Caco-2 (cell line): Measurements from ENCODE around the gene PGAP3. TPM values are rescaled to one million over a fixed set of nuclear protein-coding genes. Genes with fewer than 3 reads are reported as not detected.

Experiments used
- BruUV-seq: library from RNA; stranded (reverse); fragments of 400-500 nt; replicated peaks from 2 replicates; lab custom pipeline; 2021; lab: Mats Ljungman, UMichigan
- CTCF ChIA-PET: fragments of 300-600 bp; sonication (Branson Sonifier 250); formaldehyde crosslinking; loops from one replicate; lab custom pipeline; 2022; ENCODE audit warnings: antibody characterized with exemption; lab: Charles Lee
- POLR2A ChIA-PET: fragments of 300-600 bp; sonication (Branson Sonifier 250); formaldehyde crosslinking; loops from one replicate; lab custom pipeline; 2022; ENCODE audit warnings: antibody characterized with exemption; lab: Charles Lee
- DNase-seq, 2 experiments: peaks; one replicate each; pipeline versions ENCODE4 v3.0.0 to v3.0.0-alpha.2; 2020 to 2022
- H3K27me3 ChIP-seq: replicated peaks from 2 replicates; pipeline ENCODE4 v1.6.0; 2011; ENCODE audit warnings: low read length; ENCODE audit not compliant: control insufficient read depth, insufficient read depth
- H3K36me3 ChIP-seq: 2 replicates; pipeline ENCODE4 v1.5.1; 2011; ENCODE audit warnings: low read length; ENCODE audit not compliant: control insufficient read depth, insufficient read depth
- H3K4me1 ChIP-seq: fragments of 250-450 bp; sonication (Bioruptor Pico); 2 replicates; pipeline ENCODE4 v1.5.1; 2020; ENCODE audit warnings: mild to moderate bottlenecking
- H3K4me3 ChIP-seq: 2 replicates; pipeline ENCODE4 v1.5.1; 2011; ENCODE audit warnings: low read depth, mild to moderate bottlenecking, control low read depth, low read length
- H3K9me3 ChIP-seq: fragments of 250-450 bp; sonication (Bioruptor Pico); 2 replicates; pipeline ENCODE4 v1.5.1; 2020; ENCODE audit warnings: mild to moderate bottlenecking, moderate library complexity
- H3K27ac Mint-ChIP-seq: one replicate; pipeline ENCODE4 v1.8.0; 2022; ENCODE audit warnings: mixed read lengths; ENCODE audit not compliant: unreplicated experiment
- H3K27me3 Mint-ChIP-seq: one replicate; pipeline ENCODE4 v1.8.0; 2022; ENCODE audit warnings: mixed read lengths; ENCODE audit not compliant: insufficient read depth, unreplicated experiment
- H3K36me3 Mint-ChIP-seq: one replicate; pipeline ENCODE4 v1.8.0; 2022; ENCODE audit warnings: mild to moderate bottlenecking, mixed read lengths; ENCODE audit not compliant: insufficient read depth, unreplicated experiment
- H3K4me1 Mint-ChIP-seq: one replicate; pipeline ENCODE4 v1.8.0; 2022; ENCODE audit warnings: low read depth, mixed read lengths; ENCODE audit not compliant: unreplicated experiment
- H3K4me3 Mint-ChIP-seq: one replicate; pipeline ENCODE4 v1.8.0; 2022; ENCODE audit warnings: mild to moderate bottlenecking, moderate library complexity, mixed read lengths; ENCODE audit not compliant: unreplicated experiment
- H3K9me3 Mint-ChIP-seq: one replicate; pipeline ENCODE4 v1.8.0; 2022; ENCODE audit warnings: mixed read lengths; ENCODE audit not compliant: unreplicated experiment
- intact Hi-C: fragments of 100-400 bp; cut with micrococcal nuclease; formaldehyde crosslinking; loops from one replicate; pipeline ENCODE4 v1.10.0; 2022; ENCODE audit not compliant: unreplicated experiment
- total RNA-seq: library from RNA; stranded (reverse); gene quantifications from 2 replicates; pipeline ENCODE4 v1.2.3, GENCODE V29; 2022
- TF ChIP-seq, protein P1 (sequence below), 2 experiments: fragments of 200-600 bp in 1 of 2; IDR thresholded peaks; 1 replicate in 1 of 2; 2 replicates in 1 of 2; pipeline versions ENCODE4 v1.5.1 to v1.8.0; 2011 to 2022; ENCODE audit warnings: antibody characterized with exemption in 1 of 2, control low read depth in 1 of 2, inconsistent platforms in 1 of 2, low read depth in 1 of 2, low read length in 1 of 2, mild to moderate bottlenecking in 1 of 2, moderate library complexity in 1 of 2; ENCODE audit not compliant: insufficient read depth in 1 of 2, severe bottlenecking in 1 of 2, unreplicated experiment in 1 of 2

The PGAP3 gene
- total RNA-seq, 1 experiment from 2014 or later: 14.7 TPM

GRCh38 chr17:39653662-39654331 lies 34.1 kb downstream of the PGAP3 start:
- TF ChIP-seq, protein P1, sequence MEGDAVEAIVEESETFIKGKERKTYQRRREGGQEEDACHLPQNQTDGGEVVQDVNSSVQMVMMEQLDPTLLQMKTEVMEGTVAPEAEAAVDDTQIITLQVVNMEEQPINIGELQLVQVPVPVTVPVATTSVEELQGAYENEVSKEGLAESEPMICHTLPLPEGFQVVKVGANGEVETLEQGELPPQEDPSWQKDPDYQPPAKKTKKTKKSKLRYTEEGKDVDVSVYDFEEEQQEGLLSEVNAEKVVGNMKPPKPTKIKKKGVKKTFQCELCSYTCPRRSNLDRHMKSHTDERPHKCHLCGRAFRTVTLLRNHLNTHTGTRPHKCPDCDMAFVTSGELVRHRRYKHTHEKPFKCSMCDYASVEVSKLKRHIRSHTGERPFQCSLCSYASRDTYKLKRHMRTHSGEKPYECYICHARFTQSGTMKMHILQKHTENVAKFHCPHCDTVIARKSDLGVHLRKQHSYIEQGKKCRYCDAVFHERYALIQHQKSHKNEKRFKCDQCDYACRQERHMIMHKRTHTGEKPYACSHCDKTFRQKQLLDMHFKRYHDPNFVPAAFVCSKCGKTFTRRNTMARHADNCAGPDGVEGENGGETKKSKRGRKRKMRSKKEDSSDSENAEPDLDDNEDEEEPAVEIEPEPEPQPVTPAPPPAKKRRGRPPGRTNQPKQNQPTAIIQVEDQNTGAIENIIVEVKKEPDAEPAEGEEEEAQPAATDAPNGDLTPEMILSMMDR (IDR thresholded peaks at IDR 0.05; ENCODE audit: insufficient read depth in 1 of 2, low read depth in 1 of 2, low read length in 1 of 2, severe bottlenecking in 1 of 2, unreplicated experiment in 1 of 2): peak; percentile 76 to 81
- H3K9me3 ChIP-seq: no peaks in the 10 kb centered on the region
- no peak overlapping the region for H3K4me3 Mint-ChIP-seq
- ChIA-PET POLR2A (no interaction called here), CTCF (interaction anchor here (0.9 to 3.6 kb wide), 10 partner anchors 10 to 77 kb away, joined by 4 to 22 read pairs (median 5); partner anchors contain the start of genes MIEN1, PNMT, STARD3 and TCAP)
- no peaks in the 10 kb centered on the region for H3K9me3 Mint-ChIP-seq
- intact Hi-C loops: no loop called here
- H3K36me3 Mint-ChIP-seq: peaks cover 19% of the 10 kb centered on the region
- no peaks in the 10 kb centered on the region for H3K27me3 Mint-ChIP-seq
- peaks cover 2% of the 10 kb centered on the region; the same call in 1 of the 2 replicates for H3K36me3 ChIP-seq
- peak in 1 of 2 experiments; percentile 69 for DNase-seq
- peaks cover 18% of the 10 kb centered on the region for H3K4me1 Mint-ChIP-seq
- H3K4me1 ChIP-seq: peaks cover 19% of the 10 kb centered on the region
- BruUV-seq: no TSS peak
- no peak overlapping the region for H3K27ac Mint-ChIP-seq
- H3K4me3 ChIP-seq: no peak overlapping the region
- no peaks in the 10 kb centered on the region for H3K27me3 ChIP-seq

DNA sequence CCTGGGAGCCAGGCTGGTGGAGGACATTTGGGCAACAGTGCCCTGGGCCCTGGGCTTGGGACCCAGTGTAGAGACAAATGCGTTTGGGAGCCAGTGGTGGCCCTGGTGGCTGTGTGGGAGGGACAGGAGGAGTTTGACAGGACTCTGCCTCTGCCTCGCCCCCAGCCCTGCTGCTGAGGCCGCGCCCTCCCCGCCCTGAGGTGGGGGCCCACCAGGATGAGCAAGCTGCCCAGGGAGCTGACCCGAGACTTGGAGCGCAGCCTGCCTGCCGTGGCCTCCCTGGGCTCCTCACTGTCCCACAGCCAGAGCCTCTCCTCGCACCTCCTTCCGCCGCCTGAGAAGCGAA lies 34.6 kb downstream of the PGAP3 start:
- Histone ChIP-seq H3K4me3 (no peak overlapping the region), H3K36me3 (peaks cover 2% of the 10 kb centered on the region; the same call in 1 of the 2 replicates), H3K27me3 (no peaks in the 10 kb centered on the region), H3K9me3 (no peaks in the 10 kb centered on the region), H3K4me1 (peaks cover 19% of the 10 kb centered on the region)
- H3K27me3 Mint-ChIP-seq: no peaks in the 10 kb centered on the region
- no peak for DNase-seq
- BruUV-seq: no TSS peak
- intact Hi-C loops: no loop called here
- no peak overlapping the region for H3K4me3 Mint-ChIP-seq
- no peaks in the 10 kb centered on the region for H3K9me3 Mint-ChIP-seq
- H3K27ac Mint-ChIP-seq: no peak overlapping the region
- peaks cover 18% of the 10 kb centered on the region for H3K4me1 Mint-ChIP-seq
- TF ChIP-seq, protein P1 (IDR thresholded peaks at IDR 0.05; ENCODE audit: insufficient read depth in 1 of 2, low read depth in 1 of 2, low read length in 1 of 2, severe bottlenecking in 1 of 2, unreplicated experiment in 1 of 2): no peak
- CTCF ChIA-PET: interaction anchor here (0.6 to 3.6 kb wide), 10 partner anchors 10 to 113 kb away, joined by 3 to 22 read pairs (median 5); partner anchors contain the start of genes MIEN1, PNMT, STARD3 and TCAP
- POLR2A ChIA-PET: no interaction called here
- peaks cover 19% of the 10 kb centered on the region for H3K36me3 Mint-ChIP-seq

GRCh38 chr17:39652587-39653315 lies 35.1 kb downstream of the PGAP3 start:
- H3K4me1 ChIP-seq: peaks cover 19% of the 10 kb centered on the region
- Mint-ChIP-seq H3K4me3 (no peak overlapping the region), H3K36me3 (peaks cover 19% of the 10 kb centered on the region), H3K27ac (peak overlapping the region; percentile 13), H3K9me3 (no peaks in the 10 kb centered on the region), H3K4me1 (peaks cover 18% of the 10 kb centered on the region), H3K27me3 (no peaks in the 10 kb centered on the region)
- no TSS peak for BruUV-seq
- TF ChIP-seq, protein P1 (IDR thresholded peaks at IDR 0.05; ENCODE audit: insufficient read depth in 1 of 2, low read depth in 1 of 2, low read length in 1 of 2, severe bottlenecking in 1 of 2, unreplicated experiment in 1 of 2): no peak
- no peaks in the 10 kb centered on the region for H3K9me3 ChIP-seq
- ChIA-PET CTCF (interaction anchor here (0.6 to 3.6 kb wide), 12 partner anchors 13 to 112 kb away, joined by 3 to 22 read pairs (median 4); partner anchors contain the start of genes MIEN1, PNMT, STARD3 and TCAP), POLR2A (no interaction called here)
- H3K36me3 ChIP-seq: peaks cover 2% of the 10 kb centered on the region; the same call in 1 of the 2 replicates
- DNase-seq: no peak
- H3K27me3 ChIP-seq: no peaks in the 10 kb centered on the region
- no peak overlapping the region for H3K4me3 ChIP-seq
- intact Hi-C loops: no loop called here
